ENCODE measurements around the gene PTRHD1.

PTRHD1 gene

DNA sequence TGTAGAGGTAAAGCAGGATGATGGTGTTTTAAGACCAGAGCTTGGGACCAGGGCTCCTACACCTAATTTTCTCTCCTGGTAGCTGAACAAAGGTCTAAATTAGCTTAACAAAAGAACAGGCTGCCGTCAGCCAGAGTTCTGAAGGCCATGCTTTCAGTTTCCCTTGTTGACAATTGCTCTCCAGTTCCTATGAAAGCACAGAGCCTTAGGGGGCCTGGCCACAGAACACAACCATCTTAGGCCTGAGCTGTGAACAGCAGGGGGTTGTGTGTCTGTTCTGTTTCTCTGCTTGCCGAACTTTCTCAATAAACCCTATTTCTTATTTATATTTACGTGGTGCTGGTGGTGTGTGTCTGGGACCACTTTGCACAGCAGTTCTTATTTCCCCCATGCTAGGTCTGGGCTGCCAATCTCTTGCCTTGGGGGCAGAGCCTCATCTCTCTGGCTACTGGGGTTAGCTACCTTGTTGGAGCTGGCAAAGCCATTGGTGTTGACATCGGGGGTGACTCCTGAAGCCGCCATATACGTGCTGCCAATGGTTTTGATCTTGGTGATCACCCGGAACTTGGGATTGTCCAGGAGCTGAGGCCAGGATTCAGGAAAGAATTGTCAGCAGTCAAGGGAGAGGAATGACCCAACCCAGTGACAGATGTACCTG is 29.0 kb upstream of the PTRHD1 start:
- DNase-seq (ENCODE audit: low read depth) = no peak
- H3K4me3 ChIP-seq (ENCODE audit: low read length) = no peak overlapping the region
- TF ChIP-seq, protein P1, sequence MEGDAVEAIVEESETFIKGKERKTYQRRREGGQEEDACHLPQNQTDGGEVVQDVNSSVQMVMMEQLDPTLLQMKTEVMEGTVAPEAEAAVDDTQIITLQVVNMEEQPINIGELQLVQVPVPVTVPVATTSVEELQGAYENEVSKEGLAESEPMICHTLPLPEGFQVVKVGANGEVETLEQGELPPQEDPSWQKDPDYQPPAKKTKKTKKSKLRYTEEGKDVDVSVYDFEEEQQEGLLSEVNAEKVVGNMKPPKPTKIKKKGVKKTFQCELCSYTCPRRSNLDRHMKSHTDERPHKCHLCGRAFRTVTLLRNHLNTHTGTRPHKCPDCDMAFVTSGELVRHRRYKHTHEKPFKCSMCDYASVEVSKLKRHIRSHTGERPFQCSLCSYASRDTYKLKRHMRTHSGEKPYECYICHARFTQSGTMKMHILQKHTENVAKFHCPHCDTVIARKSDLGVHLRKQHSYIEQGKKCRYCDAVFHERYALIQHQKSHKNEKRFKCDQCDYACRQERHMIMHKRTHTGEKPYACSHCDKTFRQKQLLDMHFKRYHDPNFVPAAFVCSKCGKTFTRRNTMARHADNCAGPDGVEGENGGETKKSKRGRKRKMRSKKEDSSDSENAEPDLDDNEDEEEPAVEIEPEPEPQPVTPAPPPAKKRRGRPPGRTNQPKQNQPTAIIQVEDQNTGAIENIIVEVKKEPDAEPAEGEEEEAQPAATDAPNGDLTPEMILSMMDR (conservative IDR thresholded peaks at IDR 0.05; ENCODE audit: low read length) = no peak

DNA sequence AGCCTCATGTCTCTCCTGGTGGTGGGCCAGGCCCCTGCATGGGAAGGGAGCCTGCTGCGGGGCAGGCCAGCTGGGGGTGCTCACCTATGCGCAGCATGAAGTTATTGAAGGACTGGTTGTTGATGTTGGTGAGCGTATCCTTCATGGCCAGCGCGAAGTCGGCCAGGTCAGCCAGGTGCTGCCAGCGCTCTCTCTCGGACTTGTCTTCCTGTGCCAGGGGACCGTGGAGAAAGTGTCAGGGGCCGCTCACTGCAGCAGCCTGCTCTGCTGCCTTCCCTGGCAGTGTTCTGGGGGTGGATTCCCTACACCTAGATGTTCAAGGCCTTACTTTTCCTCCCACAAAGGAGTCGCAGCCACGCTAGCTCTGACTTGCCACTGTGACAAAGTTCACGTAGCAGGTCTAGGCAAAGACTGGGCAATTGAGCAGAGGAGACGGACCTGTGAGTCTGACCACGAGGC is 28.3 kb upstream of the PTRHD1 start:
- H3K4me3 ChIP-seq (ENCODE audit: low read length) = no peak overlapping the region
- TF ChIP-seq, protein P1 (conservative IDR thresholded peaks at IDR 0.05; ENCODE audit: low read length) = no peak
- DNase-seq (ENCODE audit: low read depth) = no peak

DNA sequence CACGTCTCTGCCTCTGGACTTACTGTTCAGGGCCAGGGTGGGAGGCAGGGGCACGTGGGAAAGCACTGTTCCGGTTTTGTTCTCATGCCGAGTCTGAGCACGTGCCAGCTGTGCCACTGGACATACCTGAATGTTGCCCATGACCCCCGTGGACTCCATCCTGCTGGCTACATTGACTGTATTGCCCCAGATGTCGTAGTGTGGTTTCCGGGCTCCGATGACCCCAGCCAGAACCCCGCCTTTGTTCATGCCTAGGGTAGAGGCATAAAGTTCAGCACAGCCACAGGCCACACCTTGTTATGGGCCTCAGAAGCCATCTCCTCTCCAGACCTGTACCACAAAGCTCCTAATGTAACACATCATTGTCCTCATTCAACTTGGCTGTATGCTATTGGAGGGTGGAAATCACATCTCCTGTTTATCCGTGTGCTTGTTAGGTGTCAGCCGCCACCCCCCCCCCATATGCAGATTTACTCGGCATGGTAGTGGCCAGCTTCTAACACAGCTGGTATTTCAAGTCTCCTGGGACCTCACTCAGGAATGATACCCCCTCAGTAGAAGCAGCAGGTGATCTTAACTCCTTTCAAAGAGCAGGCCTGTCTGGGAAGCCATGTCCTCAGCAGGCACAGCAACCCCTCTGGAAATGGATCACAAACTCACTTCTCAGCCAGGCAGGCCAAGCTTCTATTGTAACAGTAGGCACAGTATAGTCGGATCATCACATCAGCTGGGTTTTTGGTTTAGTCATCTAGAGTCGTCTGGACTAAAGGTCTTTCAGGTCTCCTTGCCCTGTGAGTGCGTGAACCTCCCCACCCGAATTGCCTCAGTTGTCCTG is 27.6 kb upstream of the PTRHD1 start:
- DNase-seq (ENCODE audit: low read depth) = no peak
- H3K4me3 ChIP-seq (ENCODE audit: low read length) = no peak overlapping the region
- TF ChIP-seq, protein P1 (conservative IDR thresholded peaks at IDR 0.05; ENCODE audit: low read length) = no peak

DNA sequence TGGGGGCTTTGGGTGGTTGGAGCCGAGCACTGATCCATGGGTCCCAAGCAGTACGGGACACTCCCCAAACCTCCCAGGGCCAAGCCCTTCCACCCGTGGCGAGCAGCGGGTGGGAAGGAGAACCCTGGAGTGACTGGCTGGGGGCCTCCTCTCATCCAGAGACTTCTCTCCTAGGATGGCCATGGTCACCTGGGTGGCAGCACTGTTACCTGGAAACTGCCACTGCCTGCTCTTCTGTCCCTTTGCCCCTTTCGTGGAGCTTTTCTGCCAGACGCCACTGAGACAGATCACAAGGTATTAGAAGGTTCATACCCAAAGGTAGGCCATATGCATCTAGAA is 27.0 kb upstream of the PTRHD1 start:
- no peak for DNase-seq (ENCODE audit: low read depth)
- H3K4me3 ChIP-seq (ENCODE audit: low read length) = no peak overlapping the region
- TF ChIP-seq, protein P1 (conservative IDR thresholded peaks at IDR 0.05; ENCODE audit: low read length) = no peak

DNA sequence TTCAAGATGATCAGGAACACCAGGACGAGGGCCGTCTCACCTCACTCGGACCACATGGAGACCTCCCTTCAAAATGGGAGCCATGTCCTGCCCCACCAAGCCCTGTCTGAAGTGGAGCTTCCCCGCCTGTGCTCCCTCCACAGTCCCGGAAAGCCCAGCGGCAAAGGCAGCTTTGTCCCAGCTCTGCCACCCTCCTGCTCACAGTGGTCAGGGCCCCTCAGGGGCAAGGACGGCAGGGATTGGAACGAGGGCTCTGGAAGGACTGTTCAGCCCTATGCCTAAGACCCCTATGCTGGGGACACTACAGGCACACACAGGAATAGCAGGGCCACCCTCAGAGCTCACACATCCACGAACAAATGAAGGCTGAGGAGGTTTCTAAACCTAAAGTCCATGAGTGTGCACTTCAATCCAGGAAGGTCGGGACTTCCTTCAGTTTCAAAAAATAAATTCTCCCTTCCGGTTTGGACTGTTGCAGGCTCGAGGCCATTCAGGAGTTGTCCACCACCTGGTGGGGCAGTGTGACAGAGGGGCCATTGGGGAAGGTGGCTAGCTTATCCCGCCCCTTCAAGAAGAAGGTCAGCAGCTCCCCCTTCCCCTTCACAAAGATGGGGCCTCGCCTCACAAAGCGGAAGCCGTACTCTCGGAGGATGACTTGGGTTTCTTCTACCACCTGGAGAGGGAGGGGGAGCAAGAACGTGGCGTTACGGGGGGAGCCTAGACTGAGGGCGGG is 26.4 kb upstream of the PTRHD1 start:
- TF ChIP-seq, protein P1 (conservative IDR thresholded peaks at IDR 0.05; ENCODE audit: low read length) = no peak
- DNase-seq (ENCODE audit: low read depth) = no peak
- no peak overlapping the region for H3K4me3 ChIP-seq (ENCODE audit: low read length)

DNA sequence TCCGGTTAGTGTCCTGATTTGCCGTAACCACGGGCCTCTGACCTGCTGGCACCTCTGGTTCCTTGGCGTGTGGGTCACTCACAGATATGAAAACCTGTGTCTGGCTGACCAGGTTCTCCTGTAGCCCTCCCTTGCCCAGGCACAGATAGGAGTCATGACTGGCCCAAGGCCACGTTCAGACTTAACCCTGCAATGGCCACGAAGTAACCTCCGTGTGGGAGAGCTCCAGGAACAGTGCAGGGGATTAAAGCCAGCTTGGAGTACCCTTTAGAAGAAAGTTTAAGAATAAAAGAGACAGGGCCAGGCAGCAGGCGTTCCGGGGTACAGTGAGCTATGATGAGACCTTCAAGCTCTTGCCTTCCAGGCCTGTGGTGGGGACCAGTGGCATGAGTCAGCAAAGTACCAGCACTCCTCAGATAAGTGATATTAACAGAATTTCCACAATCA is 25.6 kb upstream of the PTRHD1 start:
- no peak for DNase-seq (ENCODE audit: low read depth)
- no peak overlapping the region for H3K4me3 ChIP-seq (ENCODE audit: low read length)
- TF ChIP-seq, protein P1 (conservative IDR thresholded peaks at IDR 0.05; ENCODE audit: low read length) = no peak
